Measurements from ENCODE around the gene NFAM1. TPM values are rescaled to one million over a fixed set of nuclear protein-coding genes. Genes with fewer than 3 reads are reported as not detected.
A peak's percentile ranks its signal among the peaks of the same experiment; 100 is the strongest.

NFAM1 gene
- total and polyA plus RNA-seq, 12 donors = 0.44 to 11.2 (median 7.1) TPM

DNA sequence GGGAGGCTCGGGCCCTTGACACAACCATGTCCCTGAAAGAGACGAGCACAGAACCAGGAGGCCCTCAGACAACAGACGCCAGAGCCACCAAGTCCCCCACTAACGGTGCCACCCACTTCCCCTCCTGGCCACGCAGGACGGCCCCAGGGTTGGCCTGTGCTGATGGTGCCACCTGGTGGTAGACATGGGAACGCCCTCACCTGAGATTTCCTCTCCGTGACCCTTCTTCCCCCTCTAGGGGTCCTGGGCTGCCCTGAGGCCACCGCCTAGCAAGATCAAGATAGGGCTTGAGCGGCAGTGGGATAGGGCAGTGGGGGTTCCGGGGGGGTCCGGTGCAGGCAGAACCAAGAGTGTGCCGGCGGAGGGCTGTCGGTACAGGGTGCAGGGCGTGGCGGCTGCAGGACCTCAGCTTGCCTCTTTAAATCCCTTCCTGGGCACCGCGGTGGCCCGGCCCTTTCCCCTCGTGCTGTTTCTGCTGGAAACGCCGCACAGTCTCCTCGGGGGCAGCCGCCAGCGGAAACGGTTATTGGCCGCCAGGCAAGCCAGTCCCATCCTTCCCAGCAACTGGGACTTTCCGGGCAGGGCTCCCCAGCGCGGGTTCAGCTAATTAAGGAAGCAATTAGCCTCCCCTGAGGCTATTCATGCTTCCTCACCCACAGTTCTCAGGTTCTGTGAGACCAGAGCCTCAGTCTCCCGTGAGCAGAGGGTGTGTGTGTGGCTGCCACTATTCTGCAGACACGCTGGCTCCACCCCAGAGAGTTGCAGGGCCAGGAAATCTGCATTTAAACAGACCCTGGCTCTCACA, 5.5 kb upstream of the NFAM1 start:
- TF ChIP-seq, protein P1, sequence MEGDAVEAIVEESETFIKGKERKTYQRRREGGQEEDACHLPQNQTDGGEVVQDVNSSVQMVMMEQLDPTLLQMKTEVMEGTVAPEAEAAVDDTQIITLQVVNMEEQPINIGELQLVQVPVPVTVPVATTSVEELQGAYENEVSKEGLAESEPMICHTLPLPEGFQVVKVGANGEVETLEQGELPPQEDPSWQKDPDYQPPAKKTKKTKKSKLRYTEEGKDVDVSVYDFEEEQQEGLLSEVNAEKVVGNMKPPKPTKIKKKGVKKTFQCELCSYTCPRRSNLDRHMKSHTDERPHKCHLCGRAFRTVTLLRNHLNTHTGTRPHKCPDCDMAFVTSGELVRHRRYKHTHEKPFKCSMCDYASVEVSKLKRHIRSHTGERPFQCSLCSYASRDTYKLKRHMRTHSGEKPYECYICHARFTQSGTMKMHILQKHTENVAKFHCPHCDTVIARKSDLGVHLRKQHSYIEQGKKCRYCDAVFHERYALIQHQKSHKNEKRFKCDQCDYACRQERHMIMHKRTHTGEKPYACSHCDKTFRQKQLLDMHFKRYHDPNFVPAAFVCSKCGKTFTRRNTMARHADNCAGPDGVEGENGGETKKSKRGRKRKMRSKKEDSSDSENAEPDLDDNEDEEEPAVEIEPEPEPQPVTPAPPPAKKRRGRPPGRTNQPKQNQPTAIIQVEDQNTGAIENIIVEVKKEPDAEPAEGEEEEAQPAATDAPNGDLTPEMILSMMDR (IDR thresholded peaks at IDR 0.05) = peak; percentile 95 to 99 (median 97)
- no peak for TF ChIP-seq POLR2A (IDR thresholded peaks at IDR 0.05)
- peak; percentile 63 to 87 (median 75) for DNase-seq
- no peaks in the 10 kb centered on the region for H3K9me3 ChIP-seq (replicated peaks in 1 of 3)
- peak overlapping the region in 2 of 4 donors; percentile 12 to 55 for H3K4me3 ChIP-seq
- H3K4me1 ChIP-seq (replicated peaks in 1 of 2) = peaks cover 4 to 27% of the 10 kb centered on the region in 2 donors
- H3K36me3 ChIP-seq (replicated peaks in 1 of 2) = no peaks in the 10 kb centered on the region
- 0 to 7% (median 4%) methylated on average over 6 to 33 of the region's 33 CpGs for WGBS, 4 donors
- no peaks in the 10 kb centered on the region for H3K27me3 ChIP-seq
- intact Hi-C loops (cut with DNase I) = loop anchor here (2.0 to 10.0 kb wide), 6 partner anchors 163 to 470 kb away; partner anchors contain the start of genes NDUFA6 (in 1 of the 2), SEPTIN3 (in 1 of the 2) and TCF20 (in 1 of the 2)
- peak overlapping the region in 2 of 5 donors; percentile 50 to 72 for H3K27ac ChIP-seq

DNA sequence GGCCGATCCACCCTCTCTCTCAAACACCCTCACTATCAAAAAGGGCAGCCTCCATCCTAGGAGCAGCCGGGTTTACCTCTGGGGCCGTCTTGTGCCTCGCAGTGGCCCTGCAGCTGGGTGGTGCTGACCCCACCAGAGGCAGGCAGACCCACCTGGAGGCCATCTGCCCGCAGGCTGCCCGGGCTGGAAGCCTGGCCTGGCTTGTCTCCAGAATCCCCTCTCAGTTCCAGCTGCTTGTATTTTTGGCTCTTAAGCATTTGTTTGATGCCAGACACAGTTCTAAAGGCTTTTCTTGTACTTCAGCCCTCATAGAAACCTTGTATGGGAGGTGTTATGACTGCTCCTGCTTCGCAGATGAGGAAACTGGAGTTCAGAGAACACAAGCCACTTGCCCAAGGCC, 4.2 kb upstream of the NFAM1 start:
- H3K4me1 ChIP-seq (replicated peaks in 1 of 2) = peaks cover 4 to 27% of the 10 kb centered on the region in 2 donors
- no peak for DNase-seq

DNA sequence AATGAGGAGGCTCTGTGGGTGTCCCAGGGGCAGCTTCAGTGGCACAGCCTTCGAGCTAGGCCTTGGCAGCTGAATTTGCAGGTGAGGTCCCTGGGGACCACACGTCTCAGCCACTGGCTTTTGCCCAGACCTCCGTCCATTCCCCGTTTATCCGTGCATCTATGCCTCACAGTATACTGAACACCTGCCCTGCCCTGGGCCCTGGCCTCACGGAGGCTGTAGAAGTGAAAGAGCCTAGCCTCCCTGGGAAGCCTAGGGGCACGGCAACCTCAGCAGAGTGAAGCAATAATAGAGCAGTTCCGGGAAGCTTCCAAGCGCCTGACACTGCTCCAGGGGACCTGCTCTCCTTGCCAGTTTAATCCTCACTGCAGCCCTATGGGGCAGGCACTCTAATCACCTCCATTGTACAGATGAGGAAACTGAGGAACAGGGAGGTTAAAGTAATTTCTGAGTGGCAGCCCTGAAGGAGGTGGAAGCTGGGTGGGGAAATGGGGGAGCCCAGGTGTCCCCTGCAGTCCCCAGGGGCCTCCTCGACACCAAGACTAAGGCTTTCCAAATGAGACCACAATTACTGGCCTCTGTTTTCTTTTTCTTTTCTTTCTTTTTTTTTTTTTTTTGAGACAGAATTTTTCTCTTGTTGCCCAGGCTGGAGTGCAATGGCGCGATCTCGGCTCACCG, 2.7 kb upstream of the NFAM1 start:
- no peak overlapping the region for H3K4me3 ChIP-seq
- WGBS, 4 donors = 76 to 79% (median 78%) methylated on average over 14 of the region's 14 CpGs
- no peaks in the 10 kb centered on the region for H3K9me3 ChIP-seq (replicated peaks in 1 of 3)
- peaks cover 4 to 27% of the 10 kb centered on the region in 2 donors for H3K4me1 ChIP-seq (replicated peaks in 1 of 2)
- H3K27ac ChIP-seq = no peak overlapping the region
- no peak for TF ChIP-seq POLR2A (IDR thresholded peaks at IDR 0.05)
- TF ChIP-seq, protein P1 (IDR thresholded peaks at IDR 0.05) = no peak
- no peaks in the 10 kb centered on the region for H3K27me3 ChIP-seq
- no peaks in the 10 kb centered on the region for H3K36me3 ChIP-seq (replicated peaks in 1 of 2)
- intact Hi-C loops (cut with DNase I) = loop anchor here (5.0 to 10.0 kb wide), 4 partner anchors 160 to 468 kb away; partner anchors contain the start of genes SEPTIN3 (in 1 of the 2) and TCF20 (in 1 of the 2)
- no peak for DNase-seq

More for the DNA sequence above, 4.2 kb upstream of the NFAM1 start:
- H3K27ac ChIP-seq = peak overlapping the region in 2 of 5 donors; percentile 24 to 62
- H3K9me3 ChIP-seq (replicated peaks in 1 of 3) = no peaks in the 10 kb centered on the region
- H3K4me3 ChIP-seq = no peak overlapping the region
- H3K27me3 ChIP-seq = no peaks in the 10 kb centered on the region
- TF ChIP-seq, protein P1 (IDR thresholded peaks at IDR 0.05) = no peak
- TF ChIP-seq POLR2A (IDR thresholded peaks at IDR 0.05) = no peak
- no peaks in the 10 kb centered on the region for H3K36me3 ChIP-seq (replicated peaks in 1 of 2)
- WGBS, 4 donors = 25 to 65% (median 59%) methylated on average over 4 to 7 of the region's 7 CpGs
- intact Hi-C loops (cut with DNase I) = loop anchor here (2.0 to 10.0 kb wide), 6 partner anchors 162 to 469 kb away; partner anchors contain the start of genes NDUFA6 (in 1 of the 2), SEPTIN3 (in 1 of the 2) and TCF20 (in 1 of the 2)

Measured in adrenal gland (tissue), 12 donors.